C4-2B (cell line): ENCODE data around the gene UBE2J2.

ENCODE experiments used
- CTCF ChIP-seq: fragments of 450-650 bp; conservative IDR thresholded peaks from 2 replicates; pipeline ENCODE4 v1.5.1; 2017; ENCODE audit warnings: mild to moderate bottlenecking
- ZFX ChIP-seq: fragments of 450-650 bp; IDR thresholded peaks from 2 replicates; pipeline ENCODE4 v1.6.1; 2017

- no peak for TF ChIP-seq CTCF
- no peak for TF ChIP-seq ZFX
Observed at GRCh38 chr1:1240348-1240732, 33.3 kb downstream of the UBE2J2 start.
